GM10266 (cell line): ENCODE results near the gene KDM1B.

ENCODE experiments used
- DNase-seq: peaks from one replicate; pipeline ENCODE4 v3.0.0; 2012; ENCODE audit errors: extremely low spot score
- CTCF ChIP-seq: IDR thresholded peaks from 2 replicates; pipeline ENCODE4 v1.5.1; 2012; ENCODE audit warnings: mild to moderate bottlenecking, low read depth; ENCODE audit not compliant: control insufficient read depth, insufficient read depth; ENCODE audit errors: missing control alignments

KDM1B gene

GRCh38 chr6:18237167-18237566 is 81.9 kb downstream of the KDM1B start:
- no peak for TF ChIP-seq CTCF
- no peak for DNase-seq

GRCh38 chr6:18240230-18240629 is 85.0 kb downstream of the KDM1B start:
- no peak for DNase-seq
- TF ChIP-seq CTCF = no peak

- no peak for TF ChIP-seq CTCF
- no peak for DNase-seq
Observed at GRCh38 chr6:18241208-18242038, 86.2 kb downstream of the KDM1B start.

- no peak for DNase-seq
- TF ChIP-seq CTCF = no peak
Observed at GRCh38 chr6:18242062-18242851, 87.0 kb downstream of the KDM1B start.

GRCh38 chr6:18243302-18243893 is 88.2 kb downstream of the KDM1B start:
- no peak for TF ChIP-seq CTCF
- DNase-seq = no peak

- no peak for TF ChIP-seq CTCF
- no peak for DNase-seq
Observed at GRCh38 chr6:18244251-18244650, 89.0 kb downstream of the KDM1B start.
